PFSK-1 (cell line): Measurements from ENCODE around the gene PTPN4.

ENCODE experiments used
- FOXP2 ChIP-seq: optimal IDR thresholded peaks from 2 replicates; pipeline ENCODE3; 2011; ENCODE audit warnings: borderline replicate concordance, control low read depth, inconsistent platforms; ENCODE audit not compliant: insufficient read depth; ENCODE audit errors: extremely low read length, extremely low read depth
- POLR2AphosphoS5 ChIP-seq: IDR thresholded peaks from 2 replicates; pipeline ENCODE4 v1.6.1; 2012; ENCODE audit warnings: low read depth, mild to moderate bottlenecking, control low read depth, low read length, moderate library complexity
- REST ChIP-seq, 2 experiments: IDR thresholded peaks; 2 replicates each; pipeline versions ENCODE4 v1.6.1 to v1.8.0; 2011 to 2012; ENCODE audit warnings: low read depth in 2 of 2, low read length in 2 of 2, control low read depth in 1 of 2, inconsistent platforms in 1 of 2, mild to moderate bottlenecking in 1 of 2, moderate library complexity in 1 of 2; ENCODE audit not compliant: insufficient read depth in 1 of 2
- SIN3A ChIP-seq: IDR thresholded peaks from 2 replicates; pipeline ENCODE4 v1.6.1; 2012; ENCODE audit warnings: mild to moderate bottlenecking, low read length, moderate library complexity, borderline replicate concordance; ENCODE audit not compliant: insufficient read depth
- TAF1 ChIP-seq: IDR thresholded peaks from 2 replicates; pipeline ENCODE4 v1.6.1; 2012; ENCODE audit warnings: low read length, control low read depth, borderline replicate concordance; ENCODE audit not compliant: insufficient read depth

Gene PTPN4

GRCh38 chr2:119879502-119879901 lies 119.8 kb downstream of the PTPN4 start:
- TF ChIP-seq POLR2AphosphoS5 (no peak), REST (IDR thresholded peaks at IDR 0.05; ENCODE audit: insufficient read depth in 1 of 2, low read depth in 2 of 2, low read length in 2 of 2) (no peak), FOXP2 (no peak), SIN3A (no peak), TAF1 (no peak)

- TF ChIP-seq FOXP2 (no peak), SIN3A (no peak), POLR2AphosphoS5 (no peak), TAF1 (no peak), REST (IDR thresholded peaks at IDR 0.05; ENCODE audit: insufficient read depth in 1 of 2, low read depth in 2 of 2, low read length in 2 of 2) (no peak)
Observed at GRCh38 chr2:119888680-119889079, 129.0 kb downstream of the PTPN4 start.

- TF ChIP-seq TAF1 (no peak), POLR2AphosphoS5 (no peak), FOXP2 (no peak), SIN3A (no peak), REST (IDR thresholded peaks at IDR 0.05; ENCODE audit: insufficient read depth in 1 of 2, low read depth in 2 of 2, low read length in 2 of 2) (no peak)
Observed at GRCh38 chr2:119897736-119898395, 138.1 kb downstream of the PTPN4 start.

- TF ChIP-seq REST (IDR thresholded peaks at IDR 0.05; ENCODE audit: insufficient read depth in 1 of 2, low read depth in 2 of 2, low read length in 2 of 2) (no peak), SIN3A (no peak)
Observed at GRCh38 chr2:119901013-119901412, 141.3 kb downstream of the PTPN4 start.

GRCh38 chr2:119910566-119910965 lies 150.8 kb downstream of the PTPN4 start:
- TF ChIP-seq FOXP2 (no peak), REST (IDR thresholded peaks at IDR 0.05; ENCODE audit: insufficient read depth in 1 of 2, low read depth in 2 of 2, low read length in 2 of 2) (no peak)
